Esophagus squamous epithelium (tissue), 4 donors: ENCODE results near the gene POU6F2.

Source experiments
- POLR2A ChIP-seq, 4 donors: fragments of 450-650 bp; IDR thresholded peaks; one replicate each; pipeline ENCODE4 v1.6.1; 2017; ENCODE audit warnings: antibody characterized with exemption in 4 of 4, mild to moderate bottlenecking in 4 of 4, moderate library complexity in 3 of 4
- TF ChIP-seq, protein P1 (sequence below), 6 experiments: fragments of 450-650 bp in 4 of 6; fragments of 200-600 bp in 2 of 6; sonication (generic) in 2 of 6; IDR thresholded peaks; one replicate each; pipeline ENCODE4 v1.5.1; 2016 to 2019; ENCODE audit warnings: antibody characterized with exemption in 6 of 6, mild to moderate bottlenecking in 4 of 6, moderate library complexity in 4 of 6

DNA sequence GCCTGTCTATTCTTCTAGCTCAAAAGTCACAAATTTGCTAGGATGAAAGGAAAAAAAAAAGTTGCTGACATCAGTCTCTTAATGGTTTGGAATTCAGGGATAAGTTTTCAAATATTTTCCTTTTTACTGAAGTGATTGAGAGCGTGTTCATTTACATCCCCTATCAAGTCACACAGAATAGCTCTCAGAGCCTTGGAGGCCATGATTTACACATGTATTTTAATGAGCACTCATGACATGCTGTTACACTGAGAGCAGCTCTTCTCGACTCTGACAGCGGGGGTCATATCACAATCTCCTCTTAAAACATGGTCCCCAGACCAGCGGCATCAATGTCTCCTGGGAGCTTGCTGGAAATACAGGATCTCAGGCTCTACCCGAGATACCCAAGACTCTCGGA lies 232.7 kb downstream of the POU6F2 start:
- TF ChIP-seq, protein P1, sequence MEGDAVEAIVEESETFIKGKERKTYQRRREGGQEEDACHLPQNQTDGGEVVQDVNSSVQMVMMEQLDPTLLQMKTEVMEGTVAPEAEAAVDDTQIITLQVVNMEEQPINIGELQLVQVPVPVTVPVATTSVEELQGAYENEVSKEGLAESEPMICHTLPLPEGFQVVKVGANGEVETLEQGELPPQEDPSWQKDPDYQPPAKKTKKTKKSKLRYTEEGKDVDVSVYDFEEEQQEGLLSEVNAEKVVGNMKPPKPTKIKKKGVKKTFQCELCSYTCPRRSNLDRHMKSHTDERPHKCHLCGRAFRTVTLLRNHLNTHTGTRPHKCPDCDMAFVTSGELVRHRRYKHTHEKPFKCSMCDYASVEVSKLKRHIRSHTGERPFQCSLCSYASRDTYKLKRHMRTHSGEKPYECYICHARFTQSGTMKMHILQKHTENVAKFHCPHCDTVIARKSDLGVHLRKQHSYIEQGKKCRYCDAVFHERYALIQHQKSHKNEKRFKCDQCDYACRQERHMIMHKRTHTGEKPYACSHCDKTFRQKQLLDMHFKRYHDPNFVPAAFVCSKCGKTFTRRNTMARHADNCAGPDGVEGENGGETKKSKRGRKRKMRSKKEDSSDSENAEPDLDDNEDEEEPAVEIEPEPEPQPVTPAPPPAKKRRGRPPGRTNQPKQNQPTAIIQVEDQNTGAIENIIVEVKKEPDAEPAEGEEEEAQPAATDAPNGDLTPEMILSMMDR (IDR thresholded peaks at IDR 0.05) = no peak
- no peak for TF ChIP-seq POLR2A (IDR thresholded peaks at IDR 0.05)
